Common myeloid progenitor, CD34-positive (primary cell): ENCODE results near the gene MKS1.

ENCODE experiments used
- CTCF ChIA-PET: fragments of 350-600 bp; sonication (Branson Sonifier 250); formaldehyde crosslinking; loops from one replicate; lab custom pipeline; 2021; ENCODE audit warnings: antibody characterized with exemption; lab: Charles Lee
- POLR2A ChIA-PET: fragments of 350-600 bp; sonication (Branson Sonifier 250); formaldehyde crosslinking; loops from one replicate; lab custom pipeline; 2021; ENCODE audit warnings: antibody characterized with exemption; lab: Charles Lee
- DNase-seq, 3 donors: peaks; one replicate each; pipeline versions ENCODE4 v3.0.0 to v3.0.0-alpha.2; 2013
- H3K27ac ChIP-seq, 2 experiments: 1 replicate in 1 of 2; 2 replicates in 1 of 2; pipeline ENCODE4 v1.7.0; 2013; ENCODE audit warnings: inconsistent platforms in 2 of 2, low read length in 2 of 2, mild to moderate bottlenecking in 2 of 2, low read depth in 1 of 2, moderate library complexity in 1 of 2; ENCODE audit not compliant: severe bottlenecking in 2 of 2, insufficient read depth in 1 of 2, poor library complexity in 1 of 2
- H3K27me3 ChIP-seq, 5 experiments: replicated peaks in 2 of 5; 1 replicate in 3 of 5; 2 replicates in 2 of 5; pipeline versions ENCODE4 v1.6.1 to v1.7.0; 2013; ENCODE audit warnings: low read length in 4 of 5, mild to moderate bottlenecking in 2 of 5, moderate library complexity in 2 of 5, inconsistent platforms in 1 of 5; ENCODE audit not compliant: insufficient read depth in 5 of 5, control insufficient read depth in 4 of 5
- H3K36me3 ChIP-seq, 4 experiments: 1 replicate in 2 of 4; 2 replicates in 2 of 4; pipeline versions ENCODE4 v1.6.1 to v1.7.0; 2013; ENCODE audit warnings: low read length in 3 of 4, control low read depth in 1 of 4, mild to moderate bottlenecking in 1 of 4; ENCODE audit not compliant: control insufficient read depth in 4 of 4, insufficient read depth in 4 of 4
- H3K4me1 ChIP-seq, 4 experiments: 1 replicate in 3 of 4; 2 replicates in 1 of 4; pipeline versions ENCODE4 v1.6.1 to v1.7.1; 2013; ENCODE audit warnings: low read length in 3 of 4, mild to moderate bottlenecking in 3 of 4, control low read depth in 1 of 4, inconsistent platforms in 1 of 4, moderate library complexity in 1 of 4; ENCODE audit not compliant: control insufficient read depth in 4 of 4, insufficient read depth in 4 of 4; ENCODE audit errors: control extremely low read depth in 1 of 4
- H3K4me3 ChIP-seq, 7 experiments: 1 replicate in 4 of 7; 2 replicates in 3 of 7; pipeline versions ENCODE4 v1.5.1 to v1.7.0; 2013; ENCODE audit warnings: mild to moderate bottlenecking in 7 of 7, low read length in 6 of 7, moderate library complexity in 6 of 7, inconsistent platforms in 2 of 7, low read depth in 2 of 7, control low read depth in 1 of 7; ENCODE audit not compliant: insufficient read depth in 4 of 7, control insufficient read depth in 1 of 7; ENCODE audit errors: extremely low read depth in 1 of 7
- H3K9me3 ChIP-seq, 5 experiments: 1 replicate in 4 of 5; 2 replicates in 1 of 5; pipeline versions ENCODE4 v1.6.1 to v1.7.1; 2013; ENCODE audit warnings: low read length in 4 of 5, mild to moderate bottlenecking in 2 of 5, inconsistent platforms in 1 of 5, low read depth in 1 of 5, moderate library complexity in 1 of 5; ENCODE audit not compliant: control insufficient read depth in 4 of 5, insufficient read depth in 2 of 5; ENCODE audit errors: control extremely low read depth in 1 of 5
- WGBS: methylation state at CpG from one replicate; pipeline ENCODE4 v1.1.5; 2013; ENCODE audit not compliant: insufficient coverage; 5-methylcytosine and 5-hydroxymethylcytosine counted together

The MKS1 gene

DNA sequence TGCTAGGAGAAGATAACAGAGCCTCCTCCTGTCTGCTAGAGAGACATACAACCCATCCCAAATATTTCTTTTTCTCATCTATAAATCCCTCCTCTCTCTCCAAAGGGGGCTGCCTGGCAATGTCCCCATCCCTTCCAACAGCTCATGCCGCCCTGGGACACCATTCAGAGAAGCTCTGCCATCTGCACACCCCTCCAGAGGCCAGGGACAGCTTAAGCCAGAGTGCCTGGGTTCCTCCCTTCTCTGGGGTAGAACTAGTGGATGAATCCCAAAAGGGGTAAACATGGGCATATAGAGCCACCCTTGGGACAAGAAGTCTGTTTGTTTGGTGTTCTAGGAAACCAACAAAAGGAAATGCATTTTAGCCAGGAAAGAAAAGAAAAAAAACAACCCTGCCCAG, 16.8 kb upstream of the MKS1 start:
- Histone ChIP-seq H3K27me3 (peaks cover 0 to 41% (median 18%) of the 10 kb centered on the region in 5 experiments), H3K9me3 (no peaks in the 10 kb centered on the region), H3K4me1 (peaks cover 0 to 18% (median 0%) of the 10 kb centered on the region in 4 experiments), H3K36me3 (no peaks in the 10 kb centered on the region), H3K27ac (no peak overlapping the region), H3K4me3 (no peak overlapping the region)
- CTCF ChIA-PET = interaction anchor here (1.1 to 1.6 kb wide), 3 partner anchors 8 to 12 kb away, joined by 3 to 7 read pairs (median 4); no protein-coding TSS in a partner anchor
- no peak for DNase-seq
- POLR2A ChIA-PET = no interaction called here
- 100% methylated on average over 1 of the region's 1 CpG for WGBS

DNA sequence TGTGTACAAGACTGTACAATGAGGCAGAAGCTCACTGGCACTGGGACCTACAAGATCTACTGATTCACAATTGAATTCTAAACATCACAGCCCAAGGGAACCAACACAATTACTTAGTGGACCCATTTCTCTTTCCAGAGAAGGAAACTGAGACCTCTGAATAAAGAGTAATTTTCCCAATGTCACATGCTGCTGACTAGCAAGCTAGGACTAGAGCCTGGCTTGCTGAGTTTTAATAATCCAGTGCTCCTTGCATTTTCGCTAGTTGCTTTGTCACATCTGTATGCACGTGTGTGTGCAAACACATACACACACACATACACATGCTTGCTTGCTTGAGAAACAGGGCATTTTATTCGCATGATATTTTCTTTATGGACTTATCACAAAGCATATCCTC, 15.5 kb upstream of the MKS1 start:
- H3K4me1 ChIP-seq = peaks cover 0 to 18% (median 0%) of the 10 kb centered on the region in 4 experiments
- POLR2A ChIA-PET = no interaction called here
- no peak overlapping the region for H3K27ac ChIP-seq
- DNase-seq = no peak
- H3K4me3 ChIP-seq = no peak overlapping the region
- H3K36me3 ChIP-seq = no peaks in the 10 kb centered on the region
- no peaks in the 10 kb centered on the region for H3K9me3 ChIP-seq
- peaks cover 0 to 30% (median 18%) of the 10 kb centered on the region in 5 experiments for H3K27me3 ChIP-seq
- WGBS = 100% methylated on average over 1 of the region's 3 CpGs
- CTCF ChIA-PET = no interaction called here

DNA sequence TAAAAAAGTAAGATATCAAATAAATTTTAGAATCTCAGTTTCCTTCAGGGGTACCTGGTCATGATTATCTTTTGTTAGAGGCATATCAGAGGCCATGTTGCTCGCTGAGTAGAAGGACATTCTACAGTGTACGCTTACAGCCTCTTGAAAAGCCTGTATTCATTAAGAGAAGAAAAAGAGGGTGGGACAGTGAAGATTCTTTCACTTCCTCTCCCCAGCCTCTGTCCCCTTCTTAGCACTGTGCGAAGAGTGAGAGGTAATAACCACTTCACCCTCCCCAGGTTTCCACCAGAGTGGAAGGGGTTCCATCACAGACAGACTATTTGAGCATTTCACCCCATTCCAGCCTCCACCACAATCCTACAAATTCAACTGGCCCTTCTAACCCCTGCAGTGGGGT, 14.5 kb upstream of the MKS1 start:
- no peaks in the 10 kb centered on the region for H3K36me3 ChIP-seq
- 100% methylated on average over 2 of the region's 3 CpGs for WGBS
- H3K4me3 ChIP-seq = no peak overlapping the region
- DNase-seq = no peak
- no peaks in the 10 kb centered on the region for H3K9me3 ChIP-seq
- POLR2A ChIA-PET = no interaction called here
- H3K4me1 ChIP-seq = peaks cover 0 to 18% (median 0%) of the 10 kb centered on the region in 4 experiments
- no peak overlapping the region for H3K27ac ChIP-seq
- CTCF ChIA-PET = no interaction called here
- H3K27me3 ChIP-seq = peaks cover 0 to 28% (median 15%) of the 10 kb centered on the region in 5 experiments

DNA sequence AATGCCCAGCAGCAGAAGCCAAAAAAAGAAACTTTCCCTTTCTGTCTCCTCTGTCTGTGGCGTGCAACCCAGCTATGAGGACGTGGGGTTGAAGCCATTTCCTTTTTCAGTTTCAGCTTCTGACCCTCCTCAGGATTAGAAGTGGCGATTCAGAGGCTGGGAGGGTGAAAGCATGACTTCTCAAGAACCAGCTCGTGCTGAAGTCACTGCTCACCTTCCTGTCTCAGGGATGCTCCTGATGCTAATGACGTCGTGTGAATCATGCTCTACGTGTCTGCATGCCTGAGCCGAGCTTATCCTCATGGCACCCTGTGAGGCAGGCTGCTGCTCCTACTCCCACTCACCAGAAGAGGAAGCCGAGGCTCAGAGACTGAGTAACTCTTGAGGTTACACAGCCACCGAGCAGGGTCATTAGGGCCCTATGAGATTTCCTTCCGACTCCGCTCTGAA, 13.7 kb upstream of the MKS1 start:
- H3K9me3 ChIP-seq = no peaks in the 10 kb centered on the region
- POLR2A ChIA-PET = no interaction called here
- 76% methylated on average over 8 of the region's 12 CpGs for WGBS
- H3K27me3 ChIP-seq = peaks cover 0 to 27% (median 12%) of the 10 kb centered on the region in 5 experiments
- H3K4me3 ChIP-seq = no peak overlapping the region
- CTCF ChIA-PET = interaction anchor here (1.6 to 2.7 kb wide), 2 partner anchors 14 to 17 kb away, joined by 8 to 9 read pairs; partner anchors contain the start of gene MKS1
- H3K4me1 ChIP-seq = peaks cover 0 to 18% (median 0%) of the 10 kb centered on the region in 4 experiments
- H3K27ac ChIP-seq = no peak overlapping the region
- DNase-seq = no peak
- H3K36me3 ChIP-seq = no peaks in the 10 kb centered on the region

DNA sequence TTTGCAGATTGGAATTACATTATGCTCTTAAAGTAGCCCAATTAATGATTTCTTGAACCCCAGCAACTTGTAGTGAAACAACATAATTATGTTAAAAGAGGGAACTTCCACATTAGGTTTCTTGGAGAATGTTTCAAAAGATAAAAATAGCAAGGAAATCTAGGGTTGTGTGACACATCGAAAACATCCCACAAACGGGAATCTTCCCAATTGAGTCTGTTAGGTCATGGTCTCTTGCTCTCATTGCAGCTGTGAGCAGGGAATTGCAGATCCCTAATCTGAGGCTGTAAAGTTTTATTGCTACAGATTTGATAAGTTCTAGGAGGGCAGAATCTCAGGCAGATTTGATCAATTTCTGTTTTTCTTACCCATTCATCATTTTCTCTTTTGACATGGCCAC, 12.6 kb upstream of the MKS1 start:
- no peaks in the 10 kb centered on the region for H3K36me3 ChIP-seq
- H3K27ac ChIP-seq = no peak overlapping the region
- CTCF ChIA-PET = interaction anchor here (1.2 to 2.7 kb wide), 3 partner anchors 12 to 18 kb away, joined by 3 to 9 read pairs (median 8); partner anchors contain the start of gene MKS1
- WGBS = no CpG with 5 or more reads among the region's 2 CpGs
- H3K4me3 ChIP-seq = no peak overlapping the region
- H3K27me3 ChIP-seq = peaks cover 0 to 27% (median 12%) of the 10 kb centered on the region in 5 experiments
- no peaks in the 10 kb centered on the region for H3K9me3 ChIP-seq
- H3K4me1 ChIP-seq = peaks cover 0 to 18% (median 0%) of the 10 kb centered on the region in 4 experiments
- no peak for DNase-seq
- POLR2A ChIA-PET = no interaction called here

DNA sequence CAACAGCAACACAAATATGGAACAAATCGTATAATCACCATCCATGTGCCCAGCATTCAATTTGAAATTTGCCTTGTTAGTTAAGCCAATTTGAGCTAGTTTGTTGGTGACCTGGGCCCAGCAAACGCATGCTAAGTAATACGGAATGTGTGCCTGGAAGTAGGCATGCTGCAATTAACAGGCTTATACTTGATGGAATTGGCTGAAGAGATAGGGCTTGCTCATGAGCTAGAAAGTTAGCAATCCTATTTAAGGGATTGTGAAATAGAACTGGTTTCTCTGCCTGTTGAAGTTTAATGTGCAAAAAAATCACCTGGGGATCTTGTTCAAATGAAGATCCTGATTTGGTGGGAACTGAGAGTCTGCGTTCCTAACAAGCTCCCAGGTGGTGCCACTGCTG, 10.8 kb upstream of the MKS1 start:
- Histone ChIP-seq H3K4me1 (peaks cover 0 to 18% (median 0%) of the 10 kb centered on the region in 4 experiments), H3K36me3 (no peaks in the 10 kb centered on the region), H3K27me3 (peaks cover 0 to 13% (median 7%) of the 10 kb centered on the region in 5 experiments), H3K4me3 (no peak overlapping the region), H3K27ac (no peak overlapping the region), H3K9me3 (no peaks in the 10 kb centered on the region)
- WGBS = 96% methylated on average over 4 of the region's 4 CpGs
- ChIA-PET CTCF (interaction anchor here (1.2 to 2.4 kb wide), 2 partner anchors 30 to 51 kb away, joined by 4 to 7 read pairs; partner anchors contain the start of gene MPO), POLR2A (no interaction called here)
- DNase-seq = no peak

DNA sequence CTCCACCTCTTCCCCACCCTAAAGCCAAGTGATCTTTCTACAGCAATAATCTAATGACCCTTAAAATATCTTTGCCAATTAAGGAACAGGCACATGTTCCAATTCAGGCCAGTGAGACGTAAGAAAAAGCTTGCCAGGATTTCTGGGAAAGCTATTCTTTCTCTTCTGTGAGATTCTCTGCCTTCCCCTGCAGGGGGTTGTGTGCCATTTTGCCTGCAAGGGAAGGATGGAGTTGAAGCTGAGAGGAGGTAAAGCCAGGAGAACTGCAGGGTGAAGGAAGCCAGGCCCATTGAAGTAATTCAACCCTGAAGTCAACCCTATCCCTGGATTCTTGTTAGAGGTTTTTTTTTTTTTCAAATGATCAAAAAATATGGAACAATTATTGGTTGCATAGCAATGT, 10.3 kb upstream of the MKS1 start:
- CTCF ChIA-PET = interaction anchor here (2.4 kb wide), 1 partner anchor 29 kb away, joined by 7 read pairs; no protein-coding TSS in a partner anchor
- WGBS = 100% methylated on average over 1 of the region's 1 CpG
- POLR2A ChIA-PET = no interaction called here
- Histone ChIP-seq H3K36me3 (no peaks in the 10 kb centered on the region), H3K9me3 (no peaks in the 10 kb centered on the region), H3K4me1 (peaks cover 0 to 18% (median 3%) of the 10 kb centered on the region in 4 experiments), H3K27ac (no peak overlapping the region), H3K4me3 (no peak overlapping the region), H3K27me3 (peaks cover 0 to 8% (median 3%) of the 10 kb centered on the region in 5 experiments)
- no peak for DNase-seq
